CD4-positive, alpha-beta T cell treated with Interleukin-2 at 100 ng/mL for 4 hours (primary cell): ENCODE results near the gene ARL15.

Experiments
- DNase-seq: peaks from one replicate; pipeline ENCODE4 v3.0.0-alpha.2; 2020; ENCODE audit warnings: low spot score

ARL15 gene

DNA sequence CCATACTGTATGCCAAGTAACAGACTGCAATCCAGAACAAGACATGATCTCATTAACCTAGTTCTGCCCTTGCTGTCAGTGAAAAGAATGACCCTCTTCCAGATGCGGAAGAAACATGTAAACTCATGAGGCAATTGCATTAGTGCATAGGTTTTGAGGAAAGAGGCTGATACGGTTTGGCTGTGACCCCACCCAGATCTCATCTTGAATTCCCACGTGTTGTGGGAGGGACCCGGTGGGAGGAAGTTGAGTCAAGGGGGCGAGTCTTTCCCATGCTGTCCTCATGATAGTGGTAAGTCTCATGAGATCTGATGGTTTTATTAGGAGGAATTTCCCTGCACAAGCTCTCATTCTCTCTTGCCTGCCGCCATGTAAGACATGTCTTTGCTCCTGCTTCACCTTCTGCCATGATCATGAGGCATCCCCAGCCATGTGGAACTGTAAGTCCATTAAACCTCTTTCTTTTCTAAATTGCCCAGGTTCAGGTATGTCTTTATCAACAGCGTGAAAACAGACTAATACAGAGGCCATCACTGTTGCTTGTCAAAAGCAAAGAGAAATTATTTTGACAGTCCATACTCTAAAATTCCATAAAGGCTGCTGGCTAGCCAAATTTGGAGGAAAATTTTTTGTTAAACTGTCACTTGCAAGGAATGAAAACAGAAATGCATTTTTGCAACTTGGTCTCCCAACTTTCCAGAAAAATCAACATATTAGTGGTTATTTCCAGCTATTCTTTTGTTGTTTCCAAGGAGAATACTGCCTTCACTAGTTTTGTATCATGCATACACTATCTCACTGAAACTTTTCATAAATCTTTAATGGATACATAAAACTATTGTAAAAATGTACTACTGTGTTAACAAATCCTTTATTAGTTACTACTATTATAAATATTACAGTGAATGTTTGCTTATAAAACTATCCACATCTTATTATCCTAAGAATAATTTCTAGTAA lies 3.2 kb upstream of the ARL15 start:
- no peak for DNase-seq

DNA sequence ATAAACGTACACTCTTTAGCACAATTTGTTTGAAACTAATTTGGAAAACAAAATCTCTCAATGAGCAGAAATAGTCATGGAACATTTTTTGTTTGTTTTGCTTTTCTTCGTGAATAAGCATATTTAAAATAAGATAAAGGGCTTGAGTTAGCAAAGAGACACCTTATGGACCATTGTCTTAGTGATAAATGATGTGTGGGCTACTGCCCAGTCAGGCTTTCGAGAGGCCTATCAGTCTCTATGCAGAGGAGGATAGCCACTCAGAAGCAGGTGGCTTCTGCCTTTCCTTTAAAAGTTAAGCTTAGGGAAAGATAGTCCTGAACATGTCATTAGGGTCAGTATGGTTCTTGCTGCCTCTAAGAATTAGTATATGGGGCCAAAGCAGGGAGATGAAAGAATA lies 2.1 kb upstream of the ARL15 start:
- no peak for DNase-seq

- DNase-seq = peak; percentile 25
Measured at GRCh38 chr5:54311176-54311677, 854 bp upstream of the ARL15 start.

GRCh38 chr5:54309691-54310432 lies 511 bp downstream of the ARL15 start:
- peak; percentile 18 for DNase-seq

- DNase-seq = no peak
Measured at GRCh38 chr5:54309276-54309675, 1.1 kb downstream of the ARL15 start.

DNA sequence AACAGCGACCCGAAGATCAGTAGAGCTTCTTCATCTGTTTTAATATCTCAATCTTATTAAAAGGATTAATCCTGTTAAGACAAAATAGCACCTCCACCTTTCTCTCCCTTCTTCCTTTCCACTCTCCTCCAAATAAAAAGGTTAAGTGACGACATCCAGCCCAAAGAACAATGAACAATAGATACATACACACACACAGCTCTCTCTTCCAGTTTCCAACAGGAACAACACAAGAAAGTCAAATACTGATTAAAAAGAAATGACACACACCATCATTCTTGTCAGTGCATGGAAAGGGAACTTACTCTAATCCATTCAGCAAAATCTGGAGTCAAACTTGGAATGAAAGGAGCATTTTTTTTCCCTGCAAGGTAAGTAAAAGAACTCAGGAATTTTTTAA lies 2.8 kb downstream of the ARL15 start:
- no peak for DNase-seq

- DNase-seq = no peak
Measured at GRCh38 chr5:54306893-54307292, 3.5 kb downstream of the ARL15 start.

DNA sequence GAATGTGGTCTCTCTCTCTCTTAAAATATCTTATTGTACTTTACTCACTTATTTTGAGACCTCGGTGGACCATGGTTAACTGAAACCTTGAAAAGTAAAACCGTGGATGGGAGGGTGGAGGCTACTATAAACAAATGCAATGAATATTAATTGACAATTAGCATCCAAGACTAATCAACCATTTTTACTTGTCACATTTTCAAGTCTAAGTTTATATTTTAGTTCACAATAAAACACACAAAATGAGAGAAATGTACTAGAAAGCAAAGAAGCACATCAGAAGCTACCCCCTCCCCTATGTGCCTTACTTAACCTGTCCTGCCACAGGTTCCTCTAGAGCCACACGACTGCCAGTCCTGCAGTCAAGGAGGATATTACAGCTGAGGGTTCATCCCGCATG lies 4.6 kb downstream of the ARL15 start:
- DNase-seq = no peak

- DNase-seq = no peak
Measured at GRCh38 chr5:54304040-54304439, 6.3 kb downstream of the ARL15 start.

DNA sequence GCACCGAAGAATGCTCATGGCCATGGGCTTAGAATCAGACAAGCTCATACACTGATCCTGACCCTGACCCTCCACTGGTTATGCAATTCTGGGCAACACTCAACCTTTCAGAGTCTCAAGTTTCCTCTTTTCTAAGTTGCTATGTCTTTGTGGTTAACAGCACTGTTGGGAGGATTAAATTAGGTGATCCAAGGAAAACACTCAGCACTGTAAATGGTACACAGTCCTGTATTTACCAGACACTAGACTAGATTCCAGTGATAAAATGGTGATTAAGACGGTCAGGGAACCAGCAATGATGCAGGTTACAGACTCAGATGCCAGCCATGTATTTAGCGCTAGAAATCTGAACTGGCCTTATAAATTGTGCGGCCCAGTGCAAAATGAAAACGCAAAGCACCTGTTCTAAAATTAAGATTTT lies 8.1 kb downstream of the ARL15 start:
- no peak for DNase-seq

DNA sequence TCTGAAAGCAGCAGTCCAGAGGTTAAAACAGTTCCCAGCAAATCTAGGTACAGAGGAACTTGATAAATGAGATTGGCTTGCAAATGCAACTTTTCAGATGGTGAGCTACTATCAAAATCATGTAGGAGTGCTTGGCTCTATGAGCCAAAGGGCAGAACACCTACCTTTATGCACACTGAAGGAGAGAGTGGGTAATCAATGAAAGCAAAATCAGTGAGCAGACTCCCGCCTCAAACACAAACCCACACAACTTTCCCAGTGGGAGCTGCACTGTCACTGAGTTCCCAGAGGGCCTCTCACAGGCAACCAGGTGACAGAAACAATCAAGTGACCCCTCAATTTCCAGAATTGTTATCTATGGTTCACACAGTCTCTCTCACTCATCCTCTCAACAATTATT lies 8.5 kb downstream of the ARL15 start:
- no peak for DNase-seq

GRCh38 chr5:54301220-54301619 lies 9.2 kb downstream of the ARL15 start:
- no peak for DNase-seq

GRCh38 chr5:54298947-54299346 lies 11.4 kb downstream of the ARL15 start:
- DNase-seq = no peak

DNA sequence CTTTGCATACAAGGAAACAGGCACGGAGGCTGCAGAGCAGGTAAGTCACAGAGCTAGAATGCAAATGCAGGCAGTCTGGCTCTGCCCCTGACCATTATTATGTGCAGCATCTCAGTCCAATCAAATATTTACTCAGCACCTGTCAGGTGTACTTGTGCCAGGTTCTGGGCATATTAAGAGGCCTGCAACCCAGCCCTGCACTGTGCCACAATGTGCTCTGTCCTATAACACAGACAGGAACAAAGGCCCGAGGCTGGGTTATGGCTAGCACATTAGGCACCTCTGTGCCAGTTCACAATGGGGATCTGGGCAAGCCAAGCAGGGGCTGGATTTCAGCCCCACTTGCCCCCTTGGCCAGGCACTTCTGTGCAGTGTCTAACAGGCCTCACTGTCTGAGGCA lies 14.0 kb downstream of the ARL15 start:
- no peak for DNase-seq

GRCh38 chr5:54295651-54296276 lies 14.6 kb downstream of the ARL15 start:
- DNase-seq = no peak

DNA sequence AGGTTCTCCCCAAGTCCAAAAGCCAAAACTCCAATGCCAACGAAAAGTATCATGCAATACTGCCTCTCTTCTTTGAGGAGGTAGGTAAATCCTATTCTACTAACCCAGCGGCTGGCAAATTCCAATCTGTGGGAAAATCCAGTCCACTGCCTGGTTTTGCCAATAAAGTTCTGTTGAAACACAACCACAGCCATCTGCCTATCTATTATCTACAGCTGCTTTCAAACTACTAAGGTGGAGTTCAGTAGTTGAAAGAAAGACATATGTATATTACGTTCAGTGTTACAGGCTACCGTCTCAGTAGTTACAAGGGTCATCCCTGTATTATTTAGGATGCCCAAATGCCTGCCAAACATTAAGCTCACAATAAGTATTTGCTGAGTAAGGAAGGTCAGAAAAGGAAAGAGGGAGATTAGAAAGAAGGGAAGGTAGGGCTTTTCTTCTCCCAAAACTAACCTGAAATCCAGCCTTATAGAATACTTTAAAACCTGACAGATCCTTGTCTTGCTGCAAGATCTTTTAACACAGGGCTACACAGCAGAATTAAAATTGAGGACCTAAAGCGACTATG lies 16.2 kb downstream of the ARL15 start:
- no peak for DNase-seq

DNA sequence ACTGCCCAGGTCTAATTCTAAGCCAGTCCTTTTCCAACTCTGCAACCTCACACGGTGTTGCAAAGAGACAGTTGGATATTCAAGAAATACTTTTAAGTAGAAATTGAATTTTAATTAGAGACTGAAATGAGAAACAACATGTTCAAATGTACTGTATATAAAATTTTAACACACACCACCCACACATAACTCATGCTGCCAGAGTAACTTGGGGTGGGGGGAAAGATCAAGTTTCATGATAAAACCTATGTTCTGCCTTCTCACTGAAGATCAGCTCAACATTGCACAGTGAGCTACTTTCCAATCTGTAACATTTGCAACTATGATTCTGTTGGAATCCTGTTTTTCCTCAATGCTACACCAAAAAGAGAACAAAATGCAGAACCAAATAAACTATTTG lies 17.5 kb downstream of the ARL15 start:
- no peak for DNase-seq

GRCh38 chr5:54291498-54291897 lies 18.9 kb downstream of the ARL15 start:
- no peak for DNase-seq

- DNase-seq = no peak
Measured at GRCh38 chr5:54289769-54290168, 20.6 kb downstream of the ARL15 start.

DNA sequence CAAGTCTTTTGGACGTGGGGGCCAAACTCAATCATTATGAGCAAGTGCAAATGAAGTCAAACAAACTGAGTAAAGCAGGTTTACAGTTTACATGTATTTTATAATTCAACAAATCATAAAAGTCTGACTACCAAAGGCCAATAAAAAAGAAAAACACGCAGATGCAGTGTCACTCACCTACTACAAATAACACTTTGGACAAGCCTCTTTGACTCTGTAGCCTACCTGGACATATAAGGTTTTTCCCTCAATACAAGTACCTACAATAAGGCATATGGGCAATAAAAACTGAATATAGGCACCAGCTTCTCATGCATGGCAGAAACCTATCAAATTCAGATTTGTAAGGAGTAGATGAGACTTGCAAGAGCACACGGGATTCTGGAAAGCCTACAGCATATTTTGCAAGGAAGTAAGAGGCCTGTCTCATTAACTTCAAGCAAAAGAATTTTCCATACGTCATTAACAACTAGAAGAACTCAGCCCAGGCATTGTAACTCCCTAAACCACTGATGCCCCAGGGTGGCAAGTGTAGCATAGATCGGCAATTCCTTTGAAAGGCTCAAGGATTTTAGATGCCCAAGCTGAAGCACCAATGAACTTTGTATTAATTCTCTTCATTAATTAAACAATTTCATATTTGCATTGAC lies 21.7 kb downstream of the ARL15 start:
- no peak for DNase-seq

DNA sequence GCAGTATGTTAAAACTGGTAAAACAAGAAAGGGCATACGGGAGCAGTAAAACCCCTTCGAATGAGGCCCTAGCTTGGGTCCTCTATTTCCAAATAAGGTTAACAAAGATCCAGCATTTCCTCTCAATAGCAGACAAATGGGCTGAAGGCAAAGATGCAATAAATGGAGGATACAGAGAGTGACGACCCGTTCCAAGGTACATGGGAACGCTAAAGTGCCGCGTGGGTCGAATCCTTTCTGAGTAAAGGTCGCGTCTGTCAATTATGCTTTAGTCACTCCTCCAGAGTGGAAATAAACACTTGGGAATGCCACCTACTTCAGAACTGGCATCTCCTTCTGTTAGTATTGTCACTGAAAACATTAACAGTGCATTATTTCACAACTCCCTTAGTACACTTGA lies 24.7 kb downstream of the ARL15 start:
- DNase-seq = no peak

DNA sequence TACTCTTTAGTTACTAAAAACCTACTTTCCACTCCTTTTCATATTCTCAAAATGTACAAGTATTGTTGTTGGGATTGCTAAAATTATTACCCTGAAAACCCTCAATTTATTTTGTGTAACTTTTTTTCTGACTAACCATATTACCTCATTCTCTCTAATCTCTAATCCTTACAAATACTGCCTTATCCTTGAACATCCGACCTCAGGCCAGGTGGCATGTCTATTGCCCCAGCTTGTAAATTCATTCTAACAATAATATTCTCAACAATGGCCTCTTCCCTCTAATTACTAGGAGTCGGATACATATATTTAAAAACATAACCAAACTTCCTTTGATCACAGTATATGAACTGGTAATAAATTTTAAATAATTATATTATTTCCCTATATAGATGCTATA lies 25.8 kb downstream of the ARL15 start:
- DNase-seq = no peak
